Esophagus muscularis mucosa (tissue), 4 donors: ENCODE results near the gene CPA5. TPM values are rescaled to one million over a fixed set of nuclear protein-coding genes. Genes with fewer than 3 reads are reported as not detected.

ENCODE experiments used
- DNase-seq: peaks from one replicate; pipeline ENCODE4 v3.0.0-alpha.2; 2017; ENCODE audit errors: extremely low spot score
- H3K27ac ChIP-seq, 4 donors: fragments of 200-600 bp; sonication (generic); replicated peaks in 1 of 4; 1 replicate in 3 of 4; 2 replicates in 1 of 4; pipeline ENCODE4 v1.5.1; 2016 to 2019; ENCODE audit warnings: mild to moderate bottlenecking in 1 of 4
- H3K27me3 ChIP-seq, 4 donors: fragments of 200-600 bp; sonication (generic); one replicate each; pipeline versions ENCODE4 v1.5.1 to v1.6.0; 2016 to 2019
- H3K36me3 ChIP-seq, 4 donors: fragments of 200-600 bp; sonication (generic); one replicate each; pipeline ENCODE4 v1.5.1; 2016 to 2019
- H3K4me1 ChIP-seq, 4 donors: fragments of 200-600 bp; sonication (generic); one replicate each; pipeline ENCODE4 v1.5.1; 2016 to 2019
- H3K4me3 ChIP-seq, 4 donors: fragments of 200-600 bp; sonication (generic); 1 replicate in 2 of 4; 2 replicates in 2 of 4; pipeline ENCODE4 v1.5.1; 2016 to 2019; ENCODE audit warnings: mild to moderate bottlenecking in 4 of 4, moderate library complexity in 1 of 4
- H3K9me3 ChIP-seq, 4 donors: fragments of 200-600 bp; sonication (generic); 1 replicate in 3 of 4; 2 replicates in 1 of 4; pipeline ENCODE4 v1.5.1; 2016 to 2019
- CTCF ChIP-seq, 3 experiments: fragments of 200-600 bp in 2 of 3; fragments of 450-650 bp in 1 of 3; sonication (generic) in 2 of 3; IDR thresholded peaks; one replicate each; pipeline ENCODE4 v1.5.1; 2017 to 2019; ENCODE audit warnings: antibody characterized with exemption in 3 of 3, mild to moderate bottlenecking in 2 of 3, moderate library complexity in 1 of 3
- EP300 ChIP-seq: sonication (generic); formaldehyde crosslinking; IDR thresholded peaks from one replicate; pipeline ENCODE4 v1.6.1; 2017; ENCODE audit warnings: antibody characterized with exemption
- POLR2A ChIP-seq: fragments of 450-650 bp; IDR thresholded peaks from one replicate; pipeline ENCODE4 v1.6.1; 2017; ENCODE audit warnings: antibody characterized with exemption, moderate library complexity, mild to moderate bottlenecking, low read depth
- POLR2AphosphoS5 ChIP-seq, 2 donors: sonication (generic); formaldehyde crosslinking; IDR thresholded peaks; one replicate each; pipeline ENCODE4 v1.6.1; 2017; ENCODE audit warnings: antibody characterized with exemption in 2 of 2
- WGBS: methylation state at CpG from one replicate; pipeline ENCODE4 v1.1.5; 2018; 5-methylcytosine and 5-hydroxymethylcytosine counted together
- intact Hi-C: fragments of 100-400 bp; cut with DNase I; formaldehyde crosslinking; loops from one replicate; pipeline ENCODE4 v1.15.1; 2023
- total RNA-seq, 4 donors: library from RNA; depleted of rRNA; stranded (reverse); fragments of >200 nt; gene quantifications; one replicate each; pipeline versions ENCODE4 v1.1.0 to v1.2.1, GENCODE V29; 2016

The CPA5 gene
- total RNA-seq, 4 donors from 2014 or later: not detected

- no peak for DNase-seq
- no peak overlapping the region for H3K4me3 ChIP-seq
- peaks cover 0 to 13% (median 8%) of the 10 kb centered on the region in 4 donors for H3K4me1 ChIP-seq
- no peaks in the 10 kb centered on the region for H3K27me3 ChIP-seq
- H3K36me3 ChIP-seq: no peaks in the 10 kb centered on the region
- H3K9me3 ChIP-seq: peaks cover 0 to 5% (median 0%) of the 10 kb centered on the region in 4 donors
- intact Hi-C loops: no loop called here
- 62% methylated on average over 5 of the region's 10 CpGs for WGBS
- TF ChIP-seq EP300 (no peak), POLR2A (no peak), POLR2AphosphoS5 (IDR thresholded peaks at IDR 0.05) (no peak), CTCF (IDR thresholded peaks at IDR 0.05) (no peak)
- H3K27ac ChIP-seq: no peak overlapping the region
Observed at GRCh38 chr7:130379532-130379920, 34.9 kb downstream of the CPA5 start.

GRCh38 chr7:130379921-130380860 is 35.6 kb downstream of the CPA5 start, which contains the start of gene CPA1:
TSS of gene CPA1 (plus strand) at chr7:130380494. CDS start at chr7:130380521, 27 bp downstream.
- no peak within 1 kb of the TSS for H3K27ac ChIP-seq
- WGBS: 42% methylated on average over 7 of the region's 20 CpGs
- no peaks in the 10 kb centered on the region for H3K36me3 ChIP-seq
- peaks cover 0 to 10% (median 7%) of the 10 kb centered on the region in 4 donors for H3K4me1 ChIP-seq
- TF ChIP-seq CTCF (IDR thresholded peaks at IDR 0.05): no peak
- no peak for TF ChIP-seq EP300
- no peak for TF ChIP-seq POLR2A
- no peak for TF ChIP-seq POLR2AphosphoS5 (IDR thresholded peaks at IDR 0.05)
- no peak for DNase-seq
- intact Hi-C loops: no loop called here
- peaks cover 0 to 5% (median 0%) of the 10 kb centered on the region in 4 donors for H3K9me3 ChIP-seq
- no peaks in the 10 kb centered on the region for H3K27me3 ChIP-seq
- H3K4me3 ChIP-seq: no peak within 1 kb of the TSS

GRCh38 chr7:130380861-130381455 is 36.3 kb downstream of the CPA5 start:
- H3K4me3 ChIP-seq: no peak overlapping the region
- no peaks in the 10 kb centered on the region for H3K36me3 ChIP-seq
- TF ChIP-seq EP300 (no peak), POLR2A (no peak), POLR2AphosphoS5 (IDR thresholded peaks at IDR 0.05) (no peak), CTCF (IDR thresholded peaks at IDR 0.05) (no peak)
- H3K9me3 ChIP-seq: peaks cover 0 to 5% (median 0%) of the 10 kb centered on the region in 4 donors
- intact Hi-C loops: no loop called here
- H3K27me3 ChIP-seq: no peaks in the 10 kb centered on the region
- no peak overlapping the region for H3K27ac ChIP-seq
- WGBS: 96% methylated on average over 4 of the region's 7 CpGs
- peaks cover 0 to 10% (median 7%) of the 10 kb centered on the region in 4 donors for H3K4me1 ChIP-seq
- no peak for DNase-seq

- Histone ChIP-seq H3K27ac (no peak overlapping the region), H3K4me1 (peaks cover 0 to 10% (median 7%) of the 10 kb centered on the region in 4 donors), H3K9me3 (no peaks in the 10 kb centered on the region), H3K36me3 (no peaks in the 10 kb centered on the region), H3K27me3 (no peaks in the 10 kb centered on the region), H3K4me3 (no peak overlapping the region)
- intact Hi-C loops: no loop called here
- no peak for TF ChIP-seq EP300
- TF ChIP-seq POLR2A: no peak
- TF ChIP-seq POLR2AphosphoS5 (IDR thresholded peaks at IDR 0.05): no peak
- TF ChIP-seq CTCF (IDR thresholded peaks at IDR 0.05): no peak
- whole genome bisulfite sequencing: 87% methylated on average over 31 of the region's 41 CpGs
- no peak for DNase-seq
Observed at GRCh38 chr7:130381468-130382312, 37.1 kb downstream of the CPA5 start.
